Breast epithelium (tissue), 4 donors: ENCODE results near the gene GRIN2C. TPM values are rescaled to one million over a fixed set of nuclear protein-coding genes. Genes with fewer than 3 reads are reported as not detected.

Experiments used
- DNase-seq, 2 donors: peaks; one replicate each; pipeline ENCODE4 v3.0.0-alpha.2; 2019; ENCODE audit warnings: low spot score in 2 of 2
- H3K27ac ChIP-seq, 2 donors: fragments of 200-600 bp; sonication (generic) in 1 of 2; one replicate each; pipeline ENCODE4 v1.5.1; 2016 to 2019; ENCODE audit warnings: mild to moderate bottlenecking in 1 of 2
- H3K27me3 ChIP-seq, 2 donors: fragments of 200-600 bp; sonication (generic) in 1 of 2; one replicate each; pipeline versions ENCODE4 v1.5.1 to v1.6.0; 2017 to 2019; ENCODE audit warnings: control low read depth in 1 of 2, mild to moderate bottlenecking in 1 of 2
- H3K36me3 ChIP-seq: fragments of 200-600 bp; one replicate; pipeline ENCODE4 v1.5.1; 2019
- H3K4me1 ChIP-seq, 2 donors: fragments of 200-600 bp; sonication (generic); one replicate each; pipeline ENCODE4 v1.5.1; 2016 to 2019; ENCODE audit warnings: control low read depth in 1 of 2
- H3K4me3 ChIP-seq, 3 donors: fragments of 200-600 bp; sonication (generic); 1 replicate in 2 of 3; 2 replicates in 1 of 3; pipeline ENCODE4 v1.5.1; 2016 to 2019; ENCODE audit warnings: mild to moderate bottlenecking in 3 of 3, moderate library complexity in 2 of 3
- H3K9me3 ChIP-seq, 2 donors: fragments of 200-600 bp; sonication (generic) in 1 of 2; one replicate each; pipeline ENCODE4 v1.5.1; 2016 to 2019; ENCODE audit warnings: control low read depth in 1 of 2
- POLR2A ChIP-seq: fragments of 450-650 bp; IDR thresholded peaks from one replicate; pipeline ENCODE4 v1.6.1; 2016; ENCODE audit warnings: antibody characterized with exemption, mild to moderate bottlenecking, moderate library complexity
- POLR2AphosphoS5 ChIP-seq, 3 donors: sonication (generic); formaldehyde crosslinking; IDR thresholded peaks; one replicate each; pipeline ENCODE4 v1.6.1; 2017; ENCODE audit warnings: antibody characterized with exemption in 3 of 3
- intact Hi-C: fragments of 100-400 bp; cut with DNase I; formaldehyde crosslinking; loops from one replicate; pipeline ENCODE4 v1.15.1; 2023; ENCODE audit warnings: low total_unique reads
- total RNA-seq, 3 donors: library from RNA; depleted of rRNA; stranded (reverse); fragments of >200 nt; gene quantifications; one replicate each; pipeline ENCODE4 v1.1.0, GENCODE V29; 2016
- TF ChIP-seq, protein P1 (sequence below), 3 donors: fragments of 450-650 bp; IDR thresholded peaks; one replicate each; pipeline ENCODE4 v1.5.1; 2016 to 2017; ENCODE audit warnings: antibody characterized with exemption in 3 of 3, mild to moderate bottlenecking in 3 of 3, moderate library complexity in 3 of 3

The GRIN2C gene
- total RNA-seq, 3 donors from 2014 or later, result 0.48 TPM; not detected in 2

- no peak for DNase-seq
- intact Hi-C loops, result no loop called here
- Histone ChIP-seq H3K36me3 (no peaks in the 10 kb centered on the region), H3K4me1 (no peaks in the 10 kb centered on the region), H3K4me3 (no peak overlapping the region), H3K27me3 (no peaks in the 10 kb centered on the region), H3K9me3 (no peaks in the 10 kb centered on the region), H3K27ac (no peak overlapping the region)
- TF ChIP-seq, protein P1, sequence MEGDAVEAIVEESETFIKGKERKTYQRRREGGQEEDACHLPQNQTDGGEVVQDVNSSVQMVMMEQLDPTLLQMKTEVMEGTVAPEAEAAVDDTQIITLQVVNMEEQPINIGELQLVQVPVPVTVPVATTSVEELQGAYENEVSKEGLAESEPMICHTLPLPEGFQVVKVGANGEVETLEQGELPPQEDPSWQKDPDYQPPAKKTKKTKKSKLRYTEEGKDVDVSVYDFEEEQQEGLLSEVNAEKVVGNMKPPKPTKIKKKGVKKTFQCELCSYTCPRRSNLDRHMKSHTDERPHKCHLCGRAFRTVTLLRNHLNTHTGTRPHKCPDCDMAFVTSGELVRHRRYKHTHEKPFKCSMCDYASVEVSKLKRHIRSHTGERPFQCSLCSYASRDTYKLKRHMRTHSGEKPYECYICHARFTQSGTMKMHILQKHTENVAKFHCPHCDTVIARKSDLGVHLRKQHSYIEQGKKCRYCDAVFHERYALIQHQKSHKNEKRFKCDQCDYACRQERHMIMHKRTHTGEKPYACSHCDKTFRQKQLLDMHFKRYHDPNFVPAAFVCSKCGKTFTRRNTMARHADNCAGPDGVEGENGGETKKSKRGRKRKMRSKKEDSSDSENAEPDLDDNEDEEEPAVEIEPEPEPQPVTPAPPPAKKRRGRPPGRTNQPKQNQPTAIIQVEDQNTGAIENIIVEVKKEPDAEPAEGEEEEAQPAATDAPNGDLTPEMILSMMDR (IDR thresholded peaks at IDR 0.05), result no peak
- no peak for TF ChIP-seq POLR2AphosphoS5 (IDR thresholded peaks at IDR 0.05)
- no peak for TF ChIP-seq POLR2A
Measured at GRCh38 chr17:74821655-74822334, 37.9 kb downstream of the GRIN2C start.

DNA sequence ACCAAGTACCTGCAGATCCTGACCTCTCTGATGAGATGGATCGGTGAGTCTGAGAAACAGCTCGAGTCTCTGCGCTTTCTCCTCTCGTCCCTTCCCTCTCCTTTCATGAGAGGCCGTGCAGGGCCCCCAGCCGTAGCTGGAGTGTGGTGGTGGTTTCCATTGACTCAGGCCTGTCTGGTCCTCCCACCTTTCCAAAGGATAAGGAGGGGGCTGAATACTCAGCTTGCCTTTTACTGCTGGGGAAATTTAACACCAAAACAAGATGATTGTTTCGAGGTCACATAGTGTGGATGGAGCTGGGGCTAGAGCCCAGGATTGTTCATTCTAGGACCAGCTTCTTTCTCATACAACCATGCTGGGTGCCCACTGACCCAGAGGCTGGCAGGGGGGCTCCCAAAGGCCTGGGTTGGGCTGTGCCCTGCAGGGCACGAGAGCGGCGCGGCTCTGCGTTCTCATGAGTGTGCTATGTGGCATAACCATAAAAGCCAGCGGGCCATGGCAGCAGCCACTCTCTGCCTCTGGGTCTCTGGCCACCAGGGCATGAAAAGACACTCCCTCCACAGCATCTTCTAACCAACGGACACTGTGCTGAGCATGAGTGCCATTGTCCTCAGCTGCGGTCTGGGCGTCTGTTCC is 39.8 kb downstream of the GRIN2C start:
- intact Hi-C loops, result no loop called here
- no peak overlapping the region for H3K27ac ChIP-seq
- no peak for TF ChIP-seq POLR2AphosphoS5 (IDR thresholded peaks at IDR 0.05)
- no peak for TF ChIP-seq POLR2A
- TF ChIP-seq, protein P1 (IDR thresholded peaks at IDR 0.05), result no peak
- H3K36me3 ChIP-seq, result no peaks in the 10 kb centered on the region
- DNase-seq, result no peak
- H3K4me3 ChIP-seq, result no peak overlapping the region
- no peaks in the 10 kb centered on the region for H3K4me1 ChIP-seq
- no peaks in the 10 kb centered on the region for H3K27me3 ChIP-seq
- H3K9me3 ChIP-seq, result no peaks in the 10 kb centered on the region

DNA sequence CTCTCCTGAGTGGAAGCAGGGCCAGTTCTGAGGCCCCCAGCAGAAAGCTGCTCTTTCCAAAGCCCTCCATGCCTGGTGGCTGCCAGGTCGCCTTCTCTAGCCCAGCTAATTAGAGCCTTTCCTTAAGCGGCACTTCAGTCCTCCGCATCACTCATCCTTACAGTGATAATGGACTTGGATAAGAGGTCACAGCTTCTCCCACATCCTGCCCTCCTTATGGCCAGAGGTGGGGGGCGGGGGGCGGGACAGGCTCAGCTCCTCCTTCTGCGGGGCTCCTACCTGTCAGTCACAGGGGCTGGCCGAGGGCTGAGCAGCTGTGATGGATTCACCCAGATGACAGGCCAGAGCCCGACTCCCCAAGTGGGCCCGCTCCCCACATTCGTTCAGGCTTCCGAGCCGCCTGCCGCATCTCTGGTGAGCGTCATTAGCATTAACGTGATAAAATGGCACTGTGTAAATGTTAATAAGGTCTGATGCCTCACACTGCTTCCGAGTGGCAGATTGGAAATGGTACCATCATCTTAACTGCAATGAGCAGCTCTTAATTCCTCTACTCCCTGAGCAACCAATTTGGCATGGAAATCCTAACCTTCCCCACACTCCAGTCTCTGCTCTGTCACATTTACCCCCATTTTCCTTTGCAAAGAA is 41.3 kb downstream of the GRIN2C start:
- Histone ChIP-seq H3K27ac (no peak overlapping the region), H3K9me3 (no peaks in the 10 kb centered on the region), H3K27me3 (no peaks in the 10 kb centered on the region), H3K36me3 (no peaks in the 10 kb centered on the region), H3K4me3 (no peak overlapping the region), H3K4me1 (no peaks in the 10 kb centered on the region)
- DNase-seq, result no peak
- TF ChIP-seq POLR2AphosphoS5 (IDR thresholded peaks at IDR 0.05) (no peak), POLR2A (no peak)
- TF ChIP-seq, protein P1 (IDR thresholded peaks at IDR 0.05), result no peak
- intact Hi-C loops, result no loop called here

GRCh38 chr17:74816905-74817620 is 42.6 kb downstream of the GRIN2C start:
- intact Hi-C loops, result no loop called here
- TF ChIP-seq POLR2A (no peak), POLR2AphosphoS5 (IDR thresholded peaks at IDR 0.05) (no peak)
- TF ChIP-seq, protein P1 (IDR thresholded peaks at IDR 0.05), result no peak
- Histone ChIP-seq H3K27me3 (no peaks in the 10 kb centered on the region), H3K4me3 (no peak overlapping the region), H3K4me1 (no peaks in the 10 kb centered on the region), H3K9me3 (no peaks in the 10 kb centered on the region), H3K27ac (no peak overlapping the region), H3K36me3 (no peaks in the 10 kb centered on the region)
- DNase-seq, result no peak
